ENCODE data around the gene CENPV. TPM values are rescaled to one million over a fixed set of nuclear protein-coding genes. Genes with fewer than 3 reads are reported as not detected.
A peak's percentile ranks its signal among the peaks of the same experiment; 100 is the strongest.

CENPV gene
- total and polyA plus RNA-seq, 5 donors, result 14.5 to 19.2 (median 18.5) TPM

GRCh38 chr17:16381496-16381820 lies 28.2 kb upstream of the CENPV start:
- ATAC-seq (no peak), DNase-seq (no peak)
- Histone ChIP-seq H3K4me3 (ENCODE audit: low read length) (peak overlapping the region; percentile 90), H3K9me3 (ENCODE audit: control insufficient read depth, low read length) (no peaks in the 10 kb centered on the region), H3K27me3 (ENCODE audit: control insufficient read depth, insufficient read depth) (no peaks in the 10 kb centered on the region), H3K4me1 (ENCODE audit: control insufficient read depth, insufficient read depth, low read length) (no peaks in the 10 kb centered on the region), H3K27ac (ENCODE audit: low read length) (peak overlapping the region; percentile 85)
- intact Hi-C loops (cut with DNase I), result no loop called here
- 2% methylated on average over 14 of the region's 14 CpGs for WGBS

- Histone ChIP-seq H3K27ac (ENCODE audit: low read length) (peak within 1 kb of the TSS; percentile 85), H3K4me1 (ENCODE audit: control insufficient read depth, insufficient read depth, low read length) (no peaks in the 10 kb centered on the region), H3K9me3 (ENCODE audit: control insufficient read depth, low read length) (no peaks in the 10 kb centered on the region), H3K27me3 (ENCODE audit: control insufficient read depth, insufficient read depth) (no peaks in the 10 kb centered on the region), H3K4me3 (ENCODE audit: low read length) (peak within 1 kb of the TSS; percentile 90)
- ATAC-seq (peak; percentile 99), DNase-seq (peak; percentile 98 to 99 (median 98))
- WGBS, result under 1% methylated on average over 67 of the region's 67 CpGs
- intact Hi-C loops (cut with DNase I), result no loop called here
Observed at GRCh38 chr17:16380640-16381495, 27.6 kb upstream of the CENPV start, which contains the start of gene UBB. Gene UBB, plus strand, starts transcription at chr17:16381091. Its CDS starts 817 bp downstream, at chr17:16381908.

- intact Hi-C loops (cut with DNase I), result no loop called here
- DNase-seq, result no peak
- Histone ChIP-seq H3K27me3 (ENCODE audit: control insufficient read depth, insufficient read depth) (no peaks in the 10 kb centered on the region), H3K4me1 (ENCODE audit: control insufficient read depth, insufficient read depth, low read length) (no peaks in the 10 kb centered on the region), H3K27ac (ENCODE audit: low read length) (no peak overlapping the region), H3K9me3 (ENCODE audit: control insufficient read depth, low read length) (no peaks in the 10 kb centered on the region), H3K4me3 (ENCODE audit: low read length) (no peak overlapping the region)
- WGBS, result 85% methylated on average over 8 of the region's 8 CpGs
- no peak for ATAC-seq
Observed at GRCh38 chr17:16379654-16380053, 26.4 kb upstream of the CENPV start.

- DNase-seq (no peak), ATAC-seq (no peak)
- no peak overlapping the region for H3K4me3 ChIP-seq (ENCODE audit: low read length)
- no peak overlapping the region for H3K27ac ChIP-seq (ENCODE audit: low read length)
- 81% methylated on average over 17 of the region's 17 CpGs for WGBS
- intact Hi-C loops (cut with DNase I), result no loop called here
- H3K9me3 ChIP-seq (ENCODE audit: control insufficient read depth, low read length), result no peaks in the 10 kb centered on the region
- H3K4me1 ChIP-seq (ENCODE audit: control insufficient read depth, insufficient read depth, low read length), result no peaks in the 10 kb centered on the region
- H3K27me3 ChIP-seq (ENCODE audit: control insufficient read depth, insufficient read depth), result no peaks in the 10 kb centered on the region
Observed at GRCh38 chr17:16378636-16379282, 25.5 kb upstream of the CENPV start.

- Histone ChIP-seq H3K4me3 (ENCODE audit: low read length) (no peak overlapping the region), H3K27me3 (ENCODE audit: control insufficient read depth, insufficient read depth) (no peaks in the 10 kb centered on the region), H3K27ac (ENCODE audit: low read length) (no peak overlapping the region), H3K4me1 (ENCODE audit: control insufficient read depth, insufficient read depth, low read length) (no peaks in the 10 kb centered on the region), H3K9me3 (ENCODE audit: control insufficient read depth, low read length) (no peaks in the 10 kb centered on the region)
- intact Hi-C loops (cut with DNase I), result no loop called here
- WGBS, result 66% methylated on average over 2 of the region's 2 CpGs
- DNase-seq (no peak), ATAC-seq (no peak)
Observed at GRCh38 chr17:16377941-16378341, 24.7 kb upstream of the CENPV start.

GRCh38 chr17:16374146-16374938 lies 21.1 kb upstream of the CENPV start:
- Histone ChIP-seq H3K9me3 (ENCODE audit: control insufficient read depth, low read length) (no peaks in the 10 kb centered on the region), H3K27ac (ENCODE audit: low read length) (no peak overlapping the region), H3K4me1 (ENCODE audit: control insufficient read depth, insufficient read depth, low read length) (no peaks in the 10 kb centered on the region), H3K27me3 (ENCODE audit: control insufficient read depth, insufficient read depth) (no peaks in the 10 kb centered on the region), H3K4me3 (ENCODE audit: low read length) (no peak overlapping the region)
- ATAC-seq (peak; percentile 93 to 94), DNase-seq (no peak)
- 74% methylated on average over 16 of the region's 16 CpGs for WGBS
- intact Hi-C loops (cut with DNase I), result no loop called here

- Histone ChIP-seq H3K9me3 (ENCODE audit: control insufficient read depth, low read length) (no peaks in the 10 kb centered on the region), H3K4me3 (ENCODE audit: low read length) (no peak overlapping the region), H3K27ac (ENCODE audit: low read length) (no peak overlapping the region), H3K4me1 (ENCODE audit: control insufficient read depth, insufficient read depth, low read length) (no peaks in the 10 kb centered on the region), H3K27me3 (ENCODE audit: control insufficient read depth, insufficient read depth) (no peaks in the 10 kb centered on the region)
- intact Hi-C loops (cut with DNase I), result no loop called here
- DNase-seq (no peak), ATAC-seq (peak in 1 of 2 donors; percentile 24)
- WGBS, result 47% methylated on average over 5 of the region's 5 CpGs
Observed at GRCh38 chr17:16371742-16372141, 18.5 kb upstream of the CENPV start.

- Histone ChIP-seq H3K9me3 (ENCODE audit: control insufficient read depth, low read length) (no peaks in the 10 kb centered on the region), H3K4me3 (ENCODE audit: low read length) (no peak overlapping the region), H3K4me1 (ENCODE audit: control insufficient read depth, insufficient read depth, low read length) (no peaks in the 10 kb centered on the region), H3K27ac (ENCODE audit: low read length) (no peak overlapping the region), H3K27me3 (ENCODE audit: control insufficient read depth, insufficient read depth) (no peaks in the 10 kb centered on the region)
- no peak for DNase-seq
- ATAC-seq, result no peak
- intact Hi-C loops (cut with DNase I), result loop anchor here in 3 of 4 donors (5.0 to 10.0 kb wide), 2 partner anchors 158 to 160 kb away; no protein-coding TSS in a partner anchor
Observed at GRCh38 chr17:16364625-16365024, 11.4 kb upstream of the CENPV start.

GRCh38 chr17:16363749-16364536 lies 10.7 kb upstream of the CENPV start:
- H3K4me3 ChIP-seq (ENCODE audit: low read length), result no peak overlapping the region
- no peaks in the 10 kb centered on the region for H3K27me3 ChIP-seq (ENCODE audit: control insufficient read depth, insufficient read depth)
- no peaks in the 10 kb centered on the region for H3K9me3 ChIP-seq (ENCODE audit: control insufficient read depth, low read length)
- ATAC-seq (peak; percentile 76 to 89), DNase-seq (peak; percentile 75 to 91 (median 82))
- H3K4me1 ChIP-seq (ENCODE audit: control insufficient read depth, insufficient read depth, low read length), result no peaks in the 10 kb centered on the region
- intact Hi-C loops (cut with DNase I), result loop anchor here in 3 of 4 donors (5.0 to 10.0 kb wide), 2 partner anchors 158 to 161 kb away; no protein-coding TSS in a partner anchor
- 9% methylated on average over 6 of the region's 6 CpGs for WGBS
- H3K27ac ChIP-seq (ENCODE audit: low read length), result no peak overlapping the region

- WGBS, result 82% methylated on average over 8 of the region's 8 CpGs
- Histone ChIP-seq H3K4me1 (ENCODE audit: control insufficient read depth, insufficient read depth, low read length) (no peaks in the 10 kb centered on the region), H3K4me3 (ENCODE audit: low read length) (no peak overlapping the region), H3K9me3 (ENCODE audit: control insufficient read depth, low read length) (no peaks in the 10 kb centered on the region), H3K27me3 (ENCODE audit: control insufficient read depth, insufficient read depth) (no peaks in the 10 kb centered on the region), H3K27ac (ENCODE audit: low read length) (no peak overlapping the region)
- DNase-seq (no peak), ATAC-seq (no peak)
- intact Hi-C loops (cut with DNase I), result loop anchor here in 3 of 4 donors (5.0 to 10.0 kb wide), 2 partner anchors 160 to 163 kb away; no protein-coding TSS in a partner anchor
Observed at GRCh38 chr17:16361874-16362273, 8.6 kb upstream of the CENPV start.
